HG03175 (cell line): Measurements from ENCODE around the gene PRPF4.
"Not testable (repeated sequence)": the region's sequence is repeated elsewhere in the genome, so short reads cannot be mapped to it uniquely, and the experiment has no call there.

Experiments used
- ATAC-seq: cut with Tn5 transposase; IDR thresholded peaks from one replicate; pipeline ENCODE4 v1.9.1; 2021; ENCODE audit warnings: mild to moderate bottlenecking, moderate library complexity; ENCODE audit not compliant: unreplicated experiment

PRPF4 gene

DNA sequence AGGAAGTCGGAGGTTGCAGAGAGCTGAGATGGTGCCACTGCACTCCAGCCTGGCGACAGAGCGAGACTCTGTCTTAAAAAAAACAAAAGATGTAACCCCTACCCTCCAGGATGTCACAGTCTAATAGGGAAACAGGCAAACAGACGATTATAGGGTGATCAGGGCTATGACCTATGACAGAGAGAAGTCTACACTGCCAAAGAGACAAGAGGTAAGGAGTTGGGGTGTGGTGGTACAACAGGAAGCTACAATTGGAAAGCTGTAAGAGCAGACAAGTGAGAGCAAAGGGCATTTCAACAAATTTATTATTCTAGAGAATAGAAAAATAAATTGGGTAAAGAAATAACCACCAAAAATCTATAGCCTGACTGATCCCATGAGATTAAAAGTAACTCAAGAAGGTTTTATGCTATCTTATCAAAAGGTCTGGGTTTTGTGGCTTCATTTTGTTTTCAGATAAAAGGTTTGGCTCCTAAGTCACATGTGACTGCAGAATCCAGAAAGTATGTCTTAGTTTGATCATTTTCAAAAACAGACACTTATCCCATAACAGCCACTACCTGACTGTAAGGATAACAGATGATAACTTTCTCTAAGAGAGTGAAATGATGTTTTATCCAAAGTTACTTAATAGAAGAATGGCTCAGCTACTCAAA is 7.4 kb upstream of the PRPF4 start:
- ATAC-seq: no peak

DNA sequence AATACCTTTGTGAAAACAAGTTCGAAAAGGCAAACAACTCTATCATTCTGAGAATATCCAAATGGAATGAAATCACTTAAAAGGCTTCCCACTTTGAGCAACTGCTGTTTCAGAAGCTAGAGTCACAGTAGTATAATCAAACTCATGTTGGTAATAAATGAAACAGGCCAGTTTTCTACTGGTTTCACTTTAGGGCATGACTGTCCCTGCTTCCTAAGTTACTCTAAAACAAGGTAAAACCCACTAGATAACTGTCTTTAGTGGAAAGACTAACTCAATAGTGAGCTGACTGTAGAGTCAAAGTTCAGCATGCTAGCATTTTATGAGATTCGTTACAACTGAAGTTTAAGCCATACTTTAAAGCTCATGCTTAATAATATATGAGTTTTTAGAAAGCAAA is 6.1 kb upstream of the PRPF4 start:
- ATAC-seq: no peak

DNA sequence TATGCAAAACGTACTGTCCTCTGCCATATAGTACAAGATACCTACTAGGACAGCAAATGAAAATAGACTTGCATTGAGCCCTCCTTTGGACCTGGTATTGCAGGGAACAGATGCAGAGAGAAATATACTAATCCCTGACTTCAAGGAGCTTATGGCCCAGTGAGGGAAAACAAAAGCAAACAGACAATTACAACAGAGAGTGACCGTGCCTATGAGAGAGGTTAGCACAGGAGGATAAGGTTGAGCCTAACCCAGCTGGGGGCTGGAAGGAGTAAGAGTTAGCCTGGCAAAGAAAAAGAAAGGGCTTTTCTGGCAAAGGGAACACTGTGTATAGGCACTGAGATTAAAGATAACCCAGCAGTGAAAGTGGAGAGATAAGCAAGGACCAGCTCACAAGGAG is 5.6 kb upstream of the PRPF4 start:
- no peak for ATAC-seq

DNA sequence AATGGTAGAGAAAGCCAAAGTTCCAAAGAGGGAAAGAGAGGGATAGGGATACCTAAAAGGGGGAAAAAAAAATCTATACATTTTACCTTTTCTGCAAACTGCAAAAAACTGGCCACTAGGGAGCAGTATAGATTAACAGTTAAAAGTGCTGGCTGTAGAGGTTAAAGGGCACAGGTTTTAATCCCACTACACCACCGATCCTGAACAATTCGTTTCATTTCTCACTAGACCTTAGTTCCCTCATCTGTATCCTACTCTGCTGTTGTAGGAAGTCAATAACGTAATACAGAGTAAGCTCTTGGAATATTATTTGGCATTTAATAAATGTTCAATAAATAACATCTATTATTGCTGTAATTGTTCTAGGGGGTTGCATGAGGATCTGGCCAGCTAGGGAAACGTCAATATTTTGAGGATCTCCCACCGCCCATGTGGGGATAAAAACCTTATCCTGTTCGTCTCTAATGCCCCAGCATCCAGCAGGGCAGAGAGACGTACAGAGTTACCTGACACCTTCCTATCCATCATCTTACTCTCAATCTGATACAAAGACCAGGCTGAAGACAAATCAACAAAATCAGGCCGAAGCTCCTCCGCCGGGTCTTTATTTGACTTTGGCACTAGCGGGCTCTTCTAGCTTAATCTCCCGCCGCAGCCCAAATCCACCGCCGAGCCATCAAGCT is 843 bp upstream of the PRPF4 start:
- ATAC-seq: peak; percentile 13

DNA sequence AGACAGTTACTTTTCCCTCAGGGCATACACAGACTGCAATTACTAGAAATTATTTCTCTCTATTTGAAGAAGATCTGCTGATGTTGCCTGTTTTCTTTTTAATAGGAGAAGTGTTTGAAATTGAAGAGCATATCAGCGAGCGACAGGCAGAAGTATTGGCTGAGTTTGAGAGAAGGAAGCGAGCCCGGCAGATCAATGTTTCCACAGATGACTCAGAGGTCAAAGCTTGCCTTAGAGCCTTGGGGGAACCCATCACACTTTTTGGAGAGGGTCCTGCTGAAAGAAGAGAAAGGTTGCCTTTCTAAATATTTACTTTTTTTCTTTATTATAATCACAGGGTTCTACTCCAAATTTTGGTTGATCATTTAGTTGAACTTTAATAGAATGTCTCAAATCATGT is 3.4 kb downstream of the PRPF4 start:
- no peak for ATAC-seq

DNA sequence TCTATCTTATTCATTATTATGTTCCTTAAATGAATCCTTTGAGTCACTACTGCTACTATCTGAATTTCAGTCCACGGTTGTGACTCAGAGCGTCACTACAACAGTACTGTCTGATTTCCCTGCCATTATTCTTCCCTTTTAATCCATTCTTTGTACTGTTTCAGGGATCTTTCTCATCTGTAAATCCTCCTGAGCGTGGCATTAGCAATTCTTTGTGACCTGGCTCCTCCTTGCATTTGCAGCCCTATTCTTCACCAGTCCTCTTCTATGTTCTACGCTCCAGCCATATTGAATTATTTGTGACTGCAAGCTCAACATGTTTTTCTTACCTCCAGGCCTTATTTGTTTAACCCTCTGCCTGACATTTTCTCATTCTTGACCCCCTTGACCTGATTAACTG is 5.9 kb downstream of the PRPF4 start:
- ATAC-seq: no peak

DNA sequence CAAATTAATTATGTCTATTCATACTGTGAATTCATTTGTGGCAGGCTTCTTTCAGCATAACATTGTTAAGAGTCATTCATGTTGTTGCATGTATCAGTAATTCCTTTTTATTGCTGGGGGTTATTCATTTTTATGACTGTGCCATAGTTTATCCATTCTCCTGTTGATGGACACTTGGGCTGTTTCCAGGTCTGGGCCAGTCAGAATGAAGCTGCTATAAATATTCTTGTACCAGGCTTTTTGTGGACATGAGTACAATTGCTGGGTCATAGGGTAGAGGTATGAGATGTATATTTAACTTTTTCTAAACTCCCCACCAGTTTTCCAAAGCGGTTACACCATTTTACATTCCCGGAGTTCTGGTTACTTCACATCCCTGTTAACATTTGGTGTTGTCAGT is 13.6 kb downstream of the PRPF4 start:
- no peak for ATAC-seq

DNA sequence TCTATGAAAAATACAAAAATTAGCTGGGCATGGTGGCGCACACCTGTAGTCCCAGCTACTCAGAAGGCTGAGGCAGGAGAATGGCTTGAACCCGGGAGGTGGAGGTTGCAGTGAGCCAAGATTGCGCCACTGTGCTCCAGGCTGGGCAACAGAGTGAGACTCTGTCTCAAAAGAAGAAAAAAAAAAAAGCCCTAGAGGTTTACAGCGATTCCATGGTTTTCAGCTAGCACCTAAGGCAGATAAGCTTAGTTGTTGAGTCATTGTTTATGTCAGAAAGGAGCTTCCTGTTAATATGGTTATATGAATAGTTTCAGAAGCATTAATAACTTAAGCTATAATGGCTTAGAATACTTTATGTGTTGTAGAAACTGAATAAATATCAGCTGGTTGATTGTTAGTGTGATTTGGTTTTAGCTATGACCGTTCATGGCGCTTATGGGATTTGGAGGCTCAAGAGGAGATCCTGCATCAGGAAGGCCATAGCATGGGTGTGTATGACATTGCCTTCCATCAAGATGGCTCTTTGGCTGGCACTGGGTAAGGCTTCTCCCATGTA is 14.7 kb downstream of the PRPF4 start:
- no peak for ATAC-seq

DNA sequence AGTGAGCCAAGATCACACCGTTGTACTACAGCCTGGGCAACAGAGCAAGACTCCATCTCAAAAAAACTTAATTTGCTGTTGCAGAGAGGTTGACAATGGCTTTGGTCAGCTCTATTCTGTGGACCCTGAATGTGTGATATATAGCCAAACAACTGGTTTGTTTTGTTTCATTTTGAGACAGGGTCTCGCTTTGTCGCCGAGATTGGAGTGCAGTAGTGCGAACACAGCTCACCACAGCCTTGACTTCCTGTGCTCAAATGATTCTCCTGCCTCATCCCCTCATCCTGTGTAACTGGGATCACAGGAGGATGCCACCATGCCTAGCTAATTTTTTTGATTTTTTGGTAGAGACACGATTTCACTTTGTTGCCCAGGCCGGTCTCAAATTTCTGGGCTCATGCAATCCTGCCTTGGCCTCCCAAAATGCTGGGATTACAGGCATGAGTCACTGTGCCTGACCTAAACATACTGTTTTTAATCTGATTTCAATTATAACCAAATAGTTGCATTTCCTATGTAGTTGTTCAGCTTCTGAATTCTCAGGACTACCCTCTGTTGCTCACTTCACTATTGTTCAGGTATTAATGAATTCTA is 17.9 kb downstream of the PRPF4 start:
- ATAC-seq: no peak

DNA sequence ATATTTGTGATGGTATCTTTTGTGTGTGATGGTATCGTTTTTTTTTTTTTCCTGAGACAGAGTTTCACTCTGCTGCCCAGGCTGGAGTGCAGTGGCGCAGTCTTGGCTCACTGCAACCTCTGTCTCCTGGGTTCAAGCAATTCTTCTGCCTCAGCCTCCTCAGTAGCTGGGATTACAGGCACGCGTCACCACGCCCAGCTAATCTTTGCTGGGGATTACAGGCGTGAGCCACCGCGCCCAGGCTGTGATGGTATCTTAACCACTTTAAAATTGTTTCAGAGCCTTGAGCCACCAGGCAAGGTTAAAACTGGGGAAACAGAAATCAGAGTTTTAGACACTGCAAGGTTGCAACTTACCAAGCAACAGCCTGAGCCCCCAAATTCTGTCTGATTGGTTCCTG is 20.8 kb downstream of the PRPF4 start:
- ATAC-seq: not testable (repeated sequence)

DNA sequence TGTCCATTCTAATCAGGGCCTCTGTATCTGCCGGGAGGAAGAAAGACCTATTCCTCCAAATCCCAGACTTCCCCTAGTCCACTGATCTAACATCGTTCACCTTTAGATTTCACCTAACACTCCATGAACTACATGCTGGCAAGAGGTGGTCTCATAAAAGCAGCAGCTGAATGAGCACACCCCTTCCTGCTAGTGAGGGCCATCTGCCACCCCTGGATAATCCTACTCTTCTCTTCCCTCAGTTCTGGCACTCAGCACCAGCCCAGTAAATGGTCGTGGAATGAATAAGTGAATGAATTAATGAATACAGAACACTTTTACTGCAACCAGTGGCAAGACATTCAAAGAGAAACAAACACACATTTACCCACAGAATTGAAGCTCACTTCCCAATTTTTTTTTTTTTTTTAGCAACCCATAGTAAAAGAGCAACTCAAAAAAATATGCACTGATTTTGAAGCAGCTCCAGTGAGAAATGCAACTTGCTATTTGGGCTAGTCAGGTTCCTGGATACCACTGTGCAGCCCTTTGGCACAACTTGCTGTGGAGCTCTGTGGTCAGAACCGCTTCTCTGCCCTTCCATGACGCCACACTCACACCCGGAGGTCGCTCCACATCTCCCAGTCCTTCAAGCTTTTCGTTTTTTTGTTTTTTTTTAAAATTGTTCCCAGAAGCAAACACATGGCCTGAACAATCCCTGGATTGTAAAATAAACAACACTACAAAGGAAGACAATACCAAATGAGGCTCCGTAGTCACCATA is 21.5 kb downstream of the PRPF4 start:
- no peak for ATAC-seq

DNA sequence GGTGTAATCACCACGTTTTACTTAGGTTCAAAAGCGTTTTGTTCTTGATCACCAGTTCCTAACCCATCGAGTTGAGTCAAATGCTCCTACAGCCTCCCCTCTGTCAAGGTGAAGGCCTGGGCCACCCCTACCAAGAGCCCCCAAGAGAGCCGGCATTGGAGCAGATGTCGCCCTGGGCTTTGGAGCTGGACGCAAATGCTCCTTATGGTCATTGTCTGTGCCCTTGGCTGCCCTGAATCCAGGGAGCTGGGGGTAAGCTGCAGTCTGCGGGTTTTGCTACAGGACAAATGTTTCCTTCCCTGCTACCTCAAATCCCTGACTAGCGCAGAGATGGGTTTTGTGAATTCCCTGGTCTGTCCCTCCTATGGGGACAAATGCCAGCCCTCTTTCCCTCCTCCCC is 22.9 kb downstream of the PRPF4 start:
- ATAC-seq: no peak

DNA sequence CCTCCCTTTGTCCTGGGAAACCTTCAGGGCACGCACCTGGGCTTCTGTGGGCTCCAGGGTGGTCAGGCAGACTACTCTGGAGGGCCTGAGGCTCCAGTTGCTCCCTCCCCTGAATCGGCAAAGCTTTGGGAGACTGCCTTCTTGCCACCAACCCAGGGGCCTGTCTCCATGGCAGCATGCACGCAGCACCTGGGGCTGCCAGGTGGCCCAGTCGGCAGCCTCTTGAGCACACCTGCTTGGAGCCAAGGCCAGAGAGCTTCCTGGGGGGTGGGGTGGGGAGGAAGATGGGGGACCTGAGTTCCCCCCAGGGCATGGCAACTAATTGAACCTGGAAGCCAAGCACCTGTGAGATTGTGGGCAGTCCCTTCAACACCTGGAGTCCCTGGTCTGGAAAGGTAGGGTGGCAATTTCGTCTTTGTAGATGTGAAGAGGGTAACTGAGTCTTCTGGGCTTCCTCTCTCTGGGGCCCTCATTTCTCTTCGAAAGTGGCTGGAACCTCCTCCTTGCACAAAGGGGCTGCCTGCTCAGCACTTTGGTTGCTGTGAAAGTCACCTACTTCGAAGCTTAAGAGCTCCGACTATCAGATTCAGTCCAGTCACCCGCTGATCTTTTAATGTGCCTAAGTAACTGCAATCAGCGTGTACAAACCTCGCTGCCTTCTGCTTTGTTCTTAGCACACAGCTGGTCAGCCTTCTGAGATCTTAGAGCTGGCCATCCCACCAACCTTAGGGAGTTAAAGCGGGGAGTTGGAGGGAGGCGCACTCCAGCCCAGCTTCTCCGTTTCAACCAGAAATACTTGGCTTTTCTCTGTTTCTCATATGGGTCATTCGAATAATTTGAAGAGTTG is 23.7 kb downstream of the PRPF4 start:
- ATAC-seq: no peak

DNA sequence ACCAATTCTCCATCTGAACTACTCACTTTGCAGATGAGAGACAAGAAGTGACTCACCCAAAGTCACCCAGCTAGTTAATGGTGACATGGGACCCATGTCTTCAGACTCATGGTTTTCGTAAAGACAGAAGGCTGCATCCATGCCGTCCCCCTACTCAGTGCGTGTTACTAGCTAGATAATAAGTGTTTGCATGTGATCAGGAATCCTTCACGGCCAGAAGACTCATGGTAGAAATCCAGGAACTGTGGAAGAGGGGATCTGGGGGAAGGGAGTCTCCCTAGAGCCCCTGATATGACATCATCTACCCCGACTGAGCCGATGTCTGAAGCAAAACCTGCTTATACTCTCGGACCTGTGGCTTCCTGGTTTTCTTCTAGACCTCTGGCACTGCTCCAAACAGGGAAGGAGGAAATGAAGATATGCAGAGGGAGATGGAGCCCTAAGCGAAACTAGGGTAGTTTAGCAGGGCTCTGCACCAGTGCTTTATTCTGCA is 24.4 kb downstream of the PRPF4 start:
- no peak for ATAC-seq

DNA sequence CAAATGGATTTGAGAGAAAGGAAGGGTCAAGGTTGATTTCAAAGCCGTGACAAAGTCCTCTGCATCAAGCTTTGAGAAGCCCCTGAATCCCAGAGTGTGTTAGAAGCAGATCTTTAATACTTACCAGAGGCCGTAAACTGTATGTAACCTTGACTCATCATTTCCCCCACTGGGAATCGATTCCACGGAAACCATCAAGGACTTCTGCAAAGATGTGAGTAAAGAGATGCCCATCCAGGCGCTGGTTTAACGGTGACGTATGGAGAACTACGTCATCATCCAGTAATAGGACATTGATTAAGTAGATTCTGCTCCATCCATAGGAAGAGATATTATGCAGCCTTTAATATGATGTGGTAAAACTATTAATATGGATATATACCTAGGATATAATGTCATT is 26.1 kb downstream of the PRPF4 start:
- ATAC-seq: no peak

DNA sequence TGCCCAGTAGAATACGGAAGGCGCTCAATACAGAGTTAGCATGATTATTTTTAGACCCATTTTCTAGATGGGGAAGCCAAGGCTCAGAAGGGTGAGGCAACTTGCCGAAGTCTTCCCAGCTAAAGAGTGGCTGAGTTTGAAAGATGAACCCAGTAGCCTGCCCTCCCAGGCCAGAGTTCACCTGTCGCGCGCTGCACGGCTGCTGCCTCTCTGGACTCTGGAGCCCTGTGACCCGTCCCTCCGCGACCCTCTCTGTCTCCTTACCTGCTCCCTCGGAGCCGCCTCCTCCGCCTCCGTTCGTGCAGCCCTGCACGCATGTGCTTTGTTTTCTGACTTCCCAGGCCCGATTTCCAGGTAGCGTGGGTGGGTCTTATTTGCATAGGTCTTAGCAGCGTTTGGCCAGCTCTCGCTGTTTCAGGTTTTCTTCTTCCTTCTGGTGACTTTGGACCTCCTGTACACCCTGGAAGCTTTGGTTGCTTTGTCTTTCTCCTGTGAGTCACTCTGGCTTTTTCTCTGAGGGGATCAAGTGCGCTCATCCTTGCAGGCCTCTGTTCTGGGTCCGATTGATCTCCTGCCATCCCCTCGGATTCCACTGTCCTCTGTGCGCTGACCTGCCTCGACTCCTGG is 27.4 kb downstream of the PRPF4 start, which contains the start of gene RNF183:
Gene RNF183 (minus strand): TSS at position 585 of the 627 bp plus-strand sequence. CDS start 5,192 bp downstream, outside the sequence.
- ATAC-seq: no peak

DNA sequence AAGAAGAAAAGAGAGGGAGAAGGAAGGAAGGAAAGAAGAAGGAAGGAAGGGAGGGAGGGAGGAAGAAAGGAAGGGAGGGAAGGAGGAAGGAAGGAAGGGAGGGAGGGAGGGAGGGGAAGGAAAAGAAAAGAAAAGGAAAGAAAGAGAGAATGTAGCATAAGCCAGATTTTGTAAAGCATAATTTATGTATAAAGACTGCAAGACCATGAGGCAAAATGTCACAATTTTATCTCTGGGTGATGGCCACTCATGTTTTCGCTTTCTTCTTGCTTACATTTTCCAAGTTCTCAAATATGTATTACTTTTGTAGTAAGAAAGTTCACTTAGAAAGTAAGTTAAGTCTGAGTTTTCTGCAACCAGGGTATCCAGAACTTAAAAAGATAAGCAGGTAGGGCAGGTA is 31.1 kb downstream of the PRPF4 start:
- no peak for ATAC-seq

DNA sequence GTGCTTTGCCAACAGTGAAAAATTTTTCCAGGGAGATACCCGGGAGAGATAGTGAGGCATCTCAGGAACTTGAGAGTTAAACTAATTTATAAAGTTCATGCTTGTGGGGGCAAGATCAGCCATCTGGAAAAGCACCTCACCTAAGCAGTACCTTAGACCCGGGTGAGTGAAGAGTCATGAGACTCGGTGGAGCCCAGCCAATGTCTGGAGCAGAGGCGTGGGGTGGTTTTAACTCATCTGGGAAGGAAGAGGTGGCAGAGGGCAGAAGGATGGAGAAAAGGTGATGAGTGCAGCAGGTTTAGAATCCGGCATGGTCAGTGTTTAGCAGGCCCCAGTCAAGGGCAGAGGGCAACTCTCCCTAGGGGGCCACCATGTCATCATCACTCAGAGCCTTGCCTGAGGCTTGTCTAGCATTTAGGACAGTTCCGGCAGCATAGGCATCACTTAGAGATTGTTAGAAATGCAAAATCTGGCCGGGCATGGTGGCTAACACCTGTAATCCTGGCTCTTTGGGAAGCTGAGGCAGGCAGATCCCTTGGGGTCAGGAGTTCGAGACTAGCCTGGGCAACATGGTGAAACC is 32.0 kb downstream of the PRPF4 start:
- ATAC-seq: no peak

DNA sequence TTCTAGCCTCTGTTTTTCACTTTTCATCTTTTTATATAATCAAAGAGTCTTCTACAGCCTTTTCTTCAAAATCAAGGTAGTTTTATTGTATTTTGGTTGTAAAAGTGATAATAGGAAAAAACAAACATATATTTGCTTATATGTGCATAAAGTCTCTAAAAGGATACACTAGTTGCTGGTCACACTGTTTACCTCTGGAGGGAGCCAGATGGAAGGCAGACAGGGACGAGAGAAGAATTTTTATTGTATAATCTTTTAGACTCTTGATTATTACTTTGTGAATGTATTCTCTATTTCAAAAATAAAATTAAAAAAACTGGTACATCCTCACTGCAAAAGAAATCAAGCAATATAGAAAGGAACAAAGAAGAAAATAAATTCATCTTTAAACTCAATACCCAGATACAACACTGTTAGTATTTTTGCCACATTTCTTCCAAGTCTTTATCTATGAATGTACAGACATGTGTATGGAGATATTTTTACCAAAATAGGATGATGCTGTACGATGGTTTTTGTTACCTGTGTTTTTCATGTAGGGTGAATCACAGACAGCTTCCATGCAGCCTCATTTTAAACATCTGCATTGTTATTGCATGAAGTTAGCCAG is 33.9 kb downstream of the PRPF4 start:
- ATAC-seq: no peak
